GM21528 (cell line): ENCODE results near the gene NUP35.
A peak's percentile ranks its signal among the peaks of the same experiment; 100 is the strongest.

ENCODE experiments used
- ATAC-seq: cut with Tn5 transposase; IDR thresholded peaks from one replicate; pipeline ENCODE4 v1.9.1; 2021; ENCODE audit warnings: mild to moderate bottlenecking, moderate library complexity; ENCODE audit not compliant: unreplicated experiment, low FRiP score

Gene NUP35

GRCh38 chr2:183124222-183124956, at the start of gene NUP35:
TSS of gene NUP35 (plus strand) at chr2:183124443. CDS start at chr2:183124458, 15 bp downstream.
- ATAC-seq, result peak; percentile 95

GRCh38 chr2:183078163-183078463, 46.1 kb upstream of the NUP35 start:
- ATAC-seq, result no peak

- peak; percentile 98 for ATAC-seq
These were observed 45.6 kb upstream of the NUP35 start, which contains the start of gene DUSP19 for GRCh38 chr2:183078464-183079138. TSS of gene DUSP19 (plus strand) at chr2:183078747. CDS start at chr2:183078934, 187 bp downstream.

- ATAC-seq, result peak; percentile 23
These were observed 45.0 kb upstream of the NUP35 start for GRCh38 chr2:183079139-183079775.

GRCh38 chr2:183081911-183082310, 42.3 kb upstream of the NUP35 start:
- no peak for ATAC-seq

- no peak for ATAC-seq
These were observed 36.2 kb upstream of the NUP35 start for GRCh38 chr2:183088061-183088460.

GRCh38 chr2:183089192-183089851, 34.9 kb upstream of the NUP35 start:
- peak; percentile 60 for ATAC-seq

- no peak for ATAC-seq
These were observed 32.8 kb upstream of the NUP35 start for GRCh38 chr2:183091318-183091953.

- no peak for ATAC-seq
These were observed 32.3 kb upstream of the NUP35 start for GRCh38 chr2:183091954-183092345.

GRCh38 chr2:183093857-183094657, 30.2 kb upstream of the NUP35 start:
- ATAC-seq, result peak; percentile 83

- ATAC-seq, result no peak
These were observed 18.7 kb upstream of the NUP35 start for GRCh38 chr2:183105402-183106134.

GRCh38 chr2:183112577-183112976, 11.7 kb upstream of the NUP35 start:
- ATAC-seq, result no peak

GRCh38 chr2:183113630-183114029, 10.6 kb upstream of the NUP35 start:
- ATAC-seq, result no peak

- ATAC-seq, result no peak
These were observed 7.0 kb upstream of the NUP35 start for GRCh38 chr2:183117226-183117625.

GRCh38 chr2:183123117-183123958, 905 bp upstream of the NUP35 start:
- ATAC-seq, result no peak

- ATAC-seq, result peak; percentile 33
These were observed 353 bp upstream of the NUP35 start for GRCh38 chr2:183123959-183124221.

- no peak for ATAC-seq
These were observed 663 bp downstream of the NUP35 start for GRCh38 chr2:183124957-183125255.

- no peak for ATAC-seq
These were observed 1.6 kb downstream of the NUP35 start for GRCh38 chr2:183125659-183126341.
